Measurements from ENCODE around the gene BRD3.

Gene BRD3

GRCh38 chr9:134047868-134048581, 19.8 kb downstream of the BRD3 start:
- no peaks in the 10 kb centered on the region for H3K27me3 ChIP-seq (ENCODE audit: low read depth, low read length)
- peaks cover 6% of the 10 kb centered on the region for H3K36me3 ChIP-seq (replicated peaks; ENCODE audit: low read depth, low read length)
- no peaks in the 10 kb centered on the region for H3K4me1 ChIP-seq (ENCODE audit: low read length)
- H4K20me1 ChIP-seq (ENCODE audit: insufficient read depth, low read length): 0 out of 2 replicates have a peak, but pooled peaks cover 2% of the 10 kb centered on the region
- H3K27ac ChIP-seq (ENCODE audit: low read length): no peak overlapping the region
- no peak overlapping the region for H3K4me3 ChIP-seq (ENCODE audit: low read length)
- no peak overlapping the region for H2AFZ ChIP-seq (ENCODE audit: low read depth, low read length)
- no peak overlapping the region for H3K9ac ChIP-seq (ENCODE audit: low read length)
- no peak overlapping the region for H3K4me2 ChIP-seq (ENCODE audit: low read length)
- no peaks in the 10 kb centered on the region for H3K9me3 ChIP-seq (ENCODE audit: insufficient read depth, low read length)
- TF ChIP-seq EZH2phosphoT487 (IDR thresholded peaks at IDR 0.05; ENCODE audit: low read depth) (no peak), CTCF (IDR thresholded peaks at IDR 0.05; ENCODE audit: low read depth, low read length) (no peak)
- no peaks in the 10 kb centered on the region for H3K79me2 ChIP-seq (ENCODE audit: low read length)

- Histone ChIP-seq H3K27me3 (ENCODE audit: low read depth, low read length) (no peaks in the 10 kb centered on the region), H3K9me3 (ENCODE audit: insufficient read depth, low read length) (no peaks in the 10 kb centered on the region), H3K27ac (ENCODE audit: low read length) (no peak overlapping the region), H4K20me1 (ENCODE audit: insufficient read depth, low read length) (no peaks in the 10 kb centered on the region), H3K36me3 (replicated peaks; ENCODE audit: low read depth, low read length) (peaks cover 6% of the 10 kb centered on the region), H3K79me2 (ENCODE audit: low read length) (no peaks in the 10 kb centered on the region), H3K4me3 (ENCODE audit: low read length) (no peak overlapping the region), H3K9ac (ENCODE audit: low read length) (no peak overlapping the region), H2AFZ (ENCODE audit: low read depth, low read length) (no peak overlapping the region), H3K4me1 (ENCODE audit: low read length) (no peaks in the 10 kb centered on the region), H3K4me2 (ENCODE audit: low read length) (no peak overlapping the region)
- TF ChIP-seq EZH2phosphoT487 (IDR thresholded peaks at IDR 0.05; ENCODE audit: low read depth) (no peak), CTCF (IDR thresholded peaks at IDR 0.05; ENCODE audit: low read depth, low read length) (no peak)
Measured at GRCh38 chr9:134046894-134047681, 20.7 kb downstream of the BRD3 start.

GRCh38 chr9:134045841-134046544, 21.8 kb downstream of the BRD3 start:
- H3K4me2 ChIP-seq (ENCODE audit: low read length): no peak overlapping the region
- H2AFZ ChIP-seq (ENCODE audit: low read depth, low read length): no peak overlapping the region
- TF ChIP-seq CTCF (IDR thresholded peaks at IDR 0.05; ENCODE audit: low read depth, low read length) (no peak), EZH2phosphoT487 (IDR thresholded peaks at IDR 0.05; ENCODE audit: low read depth) (no peak)
- H3K27ac ChIP-seq (ENCODE audit: low read length): no peak overlapping the region
- H3K79me2 ChIP-seq (ENCODE audit: low read length): no peaks in the 10 kb centered on the region
- H3K36me3 ChIP-seq (replicated peaks; ENCODE audit: low read depth, low read length): peaks cover 6% of the 10 kb centered on the region
- H3K4me1 ChIP-seq (ENCODE audit: low read length): no peaks in the 10 kb centered on the region
- no peak overlapping the region for H3K4me3 ChIP-seq (ENCODE audit: low read length)
- H4K20me1 ChIP-seq (ENCODE audit: insufficient read depth, low read length): no peaks in the 10 kb centered on the region
- H3K9me3 ChIP-seq (ENCODE audit: insufficient read depth, low read length): no peaks in the 10 kb centered on the region
- no peaks in the 10 kb centered on the region for H3K27me3 ChIP-seq (ENCODE audit: low read depth, low read length)
- H3K9ac ChIP-seq (ENCODE audit: low read length): no peak overlapping the region

GRCh38 chr9:134044944-134045343, 22.9 kb downstream of the BRD3 start:
- Histone ChIP-seq H3K4me2 (ENCODE audit: low read length) (no peak overlapping the region), H4K20me1 (ENCODE audit: insufficient read depth, low read length) (no peaks in the 10 kb centered on the region), H3K36me3 (replicated peaks; ENCODE audit: low read depth, low read length) (peaks cover 6% of the 10 kb centered on the region), H3K27ac (ENCODE audit: low read length) (no peak overlapping the region), H3K27me3 (ENCODE audit: low read depth, low read length) (no peaks in the 10 kb centered on the region), H3K79me2 (ENCODE audit: low read length) (no peaks in the 10 kb centered on the region), H3K9ac (ENCODE audit: low read length) (no peak overlapping the region), H3K9me3 (ENCODE audit: insufficient read depth, low read length) (no peaks in the 10 kb centered on the region), H2AFZ (ENCODE audit: low read depth, low read length) (no peak overlapping the region), H3K4me1 (ENCODE audit: low read length) (no peaks in the 10 kb centered on the region), H3K4me3 (ENCODE audit: low read length) (no peak overlapping the region)
- TF ChIP-seq CTCF (IDR thresholded peaks at IDR 0.05; ENCODE audit: low read depth, low read length): no peak
- TF ChIP-seq EZH2phosphoT487 (IDR thresholded peaks at IDR 0.05; ENCODE audit: low read depth): no peak
